ENCODE data around the gene ARHGAP24. TPM values are rescaled to one million over a fixed set of nuclear protein-coding genes. Genes with fewer than 3 reads are reported as not detected.

The ARHGAP24 gene
- total and polyA plus RNA-seq, 2 donors (not counting 3 experiments of a cell fraction or from before 2014, with no cell fraction given) = 52.1 to 79.4 TPM

GRCh38 chr4:85756938-85757337, 282.0 kb downstream of the ARHGAP24 start:
- no peaks in the 10 kb centered on the region for H3K36me3 ChIP-seq (ENCODE audit: control insufficient read depth in 2 of 2, extremely low read depth in 1 of 2, insufficient read depth in 2 of 2, low read length in 2 of 2)
- dilution Hi-C loops (cut with MboI; ENCODE audit: extremely low pct_ligation_motif_present, low sequenced_read_pairs) (no loop called here), intact Hi-C loops (cut with micrococcal nuclease) (loop anchor here (1.0 kb wide), 3 partner anchors 39 to 287 kb away; no protein-coding TSS in a partner anchor)
- no peak overlapping the region for H3K27ac ChIP-seq (ENCODE audit: insufficient read depth, low read depth, low read length)
- H4K20me1 ChIP-seq (replicated peaks; ENCODE audit: control insufficient read depth, extremely low read depth, insufficient read depth, low read length) = no peaks in the 10 kb centered on the region
- no peaks in the 10 kb centered on the region for H3K27me3 ChIP-seq (ENCODE audit: control insufficient read depth in 2 of 2, insufficient read depth in 2 of 2, low read length in 2 of 2)
- no peak for TF ChIP-seq POLR2AphosphoS5 (IDR thresholded peaks at IDR 0.05; ENCODE audit: insufficient read depth, low read depth, low read length)
- peak; percentile 38 to 57 for TF ChIP-seq CTCF (IDR thresholded peaks at IDR 0.05; ENCODE audit: extremely low read depth in 1 of 2, insufficient read depth in 1 of 2, low read depth in 1 of 2, low read length in 2 of 2)
- ChIA-PET CTCF (interaction anchor here (0.6 to 2.4 kb wide), 7 partner anchors 22 to 621 kb away, joined by 3 to 28 read pairs (median 3); no protein-coding TSS in a partner anchor), POLR2A (no interaction called here)
- H3K9me3 ChIP-seq (replicated peaks; ENCODE audit: control insufficient read depth, insufficient read depth, low read length) = no peaks in the 10 kb centered on the region
- H3K9ac ChIP-seq (replicated peaks; ENCODE audit: extremely low read depth, insufficient read depth, low read length) = no peak overlapping the region
- peak overlapping the region; percentile 18 for H2AFZ ChIP-seq (ENCODE audit: low read depth, low read length)
- BruUV-seq (replicated peaks) = no TSS peak
- peaks cover 22% of the 10 kb centered on the region for H3K4me1 ChIP-seq (ENCODE audit: control insufficient read depth, extremely low read depth, insufficient read depth, low read length)
- DNase-seq (ENCODE audit: low read depth, low spot score) = peak; percentile 68
- peaks cover 28% of the 10 kb centered on the region for H3K79me2 ChIP-seq (ENCODE audit: control insufficient read depth, insufficient read depth, low read length)
- H3K4me2 ChIP-seq (ENCODE audit: insufficient read depth, low read length) = no peak overlapping the region
- no peaks in the 10 kb centered on the region for H3K9me1 ChIP-seq (replicated peaks; ENCODE audit: control insufficient read depth, extremely low read depth, insufficient read depth, low read length)
- FAIRE-seq = no peak
- H3K4me3 ChIP-seq (replicated peaks in 1 of 3; ENCODE audit: insufficient read depth in 1 of 3, low read depth in 1 of 3, low read length in 3 of 3) = no peak overlapping the region

DNA sequence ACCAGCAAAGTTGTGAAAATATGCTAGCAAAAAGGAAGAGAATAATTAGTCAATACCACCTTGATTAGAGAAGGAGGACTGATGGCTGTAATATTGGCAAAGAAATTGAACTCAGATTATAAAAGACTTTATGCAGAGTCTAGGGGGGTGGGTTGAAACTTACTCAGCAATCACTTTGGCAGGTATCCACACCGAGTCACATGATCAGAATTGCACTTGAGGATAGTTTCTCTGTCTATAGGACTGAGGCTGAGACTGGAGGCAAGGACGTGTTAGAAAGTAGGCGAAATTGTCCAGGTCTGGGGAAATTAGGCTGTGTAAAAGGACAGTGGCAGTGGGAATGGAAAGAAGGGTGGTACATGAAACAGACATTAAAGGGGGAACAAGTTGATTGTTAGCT, 284.4 kb downstream of the ARHGAP24 start:
- H2AFZ ChIP-seq (ENCODE audit: low read depth, low read length) = peak overlapping the region; percentile 37
- no peaks in the 10 kb centered on the region for H3K27me3 ChIP-seq (ENCODE audit: control insufficient read depth in 2 of 2, insufficient read depth in 2 of 2, low read length in 2 of 2)
- BruUV-seq (replicated peaks) = no TSS peak
- dilution Hi-C loops (cut with MboI; ENCODE audit: extremely low pct_ligation_motif_present, low sequenced_read_pairs) (no loop called here), intact Hi-C loops (cut with micrococcal nuclease) (no loop called here)
- H3K4me2 ChIP-seq (ENCODE audit: insufficient read depth, low read length) = peak overlapping the region; percentile 7
- TF ChIP-seq JUN (IDR thresholded peaks at IDR 0.05; ENCODE audit: borderline replicate concordance, insufficient read depth, insufficient read length, low read depth) (no peak), MYC (IDR thresholded peaks at IDR 0.05; ENCODE audit: low read depth, low read length) (no peak), POLR2AphosphoS5 (IDR thresholded peaks at IDR 0.05; ENCODE audit: insufficient read depth, low read depth, low read length) (no peak), FOS (IDR thresholded peaks at IDR 0.05; ENCODE audit: borderline replicate concordance, insufficient read depth, low read length) (no peak), POLR2A (IDR thresholded peaks at IDR 0.05; ENCODE audit: low read depth, low read length) (no peak), CTCF (IDR thresholded peaks at IDR 0.05; ENCODE audit: extremely low read depth in 1 of 2, insufficient read depth in 1 of 2, low read depth in 1 of 2, low read length in 2 of 2) (no peak), GATA2 (IDR thresholded peaks at IDR 0.05; ENCODE audit: insufficient read depth, insufficient read length, low read depth, low read length) (no peak), EZH2 (IDR thresholded peaks at IDR 0.05; ENCODE audit: borderline replicate concordance, low read depth, low read length, severe bottlenecking) (no peak)
- TF ChIP-seq, protein P1, sequence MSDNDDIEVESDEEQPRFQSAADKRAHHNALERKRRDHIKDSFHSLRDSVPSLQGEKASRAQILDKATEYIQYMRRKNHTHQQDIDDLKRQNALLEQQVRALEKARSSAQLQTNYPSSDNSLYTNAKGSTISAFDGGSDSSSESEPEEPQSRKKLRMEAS (IDR thresholded peaks at IDR 0.05; ENCODE audit: insufficient read depth, insufficient read length) = no peak
- FAIRE-seq = no peak
- no peaks in the 10 kb centered on the region for H3K9me3 ChIP-seq (replicated peaks; ENCODE audit: control insufficient read depth, insufficient read depth, low read length)
- H3K4me1 ChIP-seq (ENCODE audit: control insufficient read depth, extremely low read depth, insufficient read depth, low read length) = peaks cover 44% of the 10 kb centered on the region
- no peak overlapping the region for H3K9ac ChIP-seq (replicated peaks; ENCODE audit: extremely low read depth, insufficient read depth, low read length)
- no peaks in the 10 kb centered on the region for H4K20me1 ChIP-seq (replicated peaks; ENCODE audit: control insufficient read depth, extremely low read depth, insufficient read depth, low read length)
- ChIA-PET CTCF (interaction anchor here (0.8 kb wide), 1 partner anchor 37 kb away, joined by 3 read pairs; no protein-coding TSS in a partner anchor), POLR2A (no interaction called here)
- H3K4me3 ChIP-seq (replicated peaks in 1 of 3; ENCODE audit: insufficient read depth in 1 of 3, low read depth in 1 of 3, low read length in 3 of 3) = no peak overlapping the region
- no peaks in the 10 kb centered on the region for H3K9me1 ChIP-seq (replicated peaks; ENCODE audit: control insufficient read depth, extremely low read depth, insufficient read depth, low read length)
- no peak overlapping the region for H3K27ac ChIP-seq (ENCODE audit: insufficient read depth, low read depth, low read length)
- peaks cover 28% of the 10 kb centered on the region for H3K79me2 ChIP-seq (ENCODE audit: control insufficient read depth, insufficient read depth, low read length)
- DNase-seq (ENCODE audit: low read depth, low spot score) = no peak
- no peaks in the 10 kb centered on the region for H3K36me3 ChIP-seq (ENCODE audit: control insufficient read depth in 2 of 2, extremely low read depth in 1 of 2, insufficient read depth in 2 of 2, low read length in 2 of 2)

All from endothelial cell of umbilical vein (primary cell).